HepG2 (cell line): ENCODE measurements around the gene LRRC8D. TPM values are rescaled to one million over a fixed set of nuclear protein-coding genes. Genes with fewer than 3 reads are reported as not detected.

Experiments used
- ATAC-seq: fragments of 200-7000 bp; cut with Tn5 transposase; 3 replicates; pipeline ENCODE4 v1.9.1; 2020; ENCODE audit warnings: mild to moderate bottlenecking, moderate library complexity
- BruUV-seq: library from RNA; stranded (reverse); fragments of 400-500 nt; replicated peaks from 2 replicates; lab custom pipeline; 2021; lab: Mats Ljungman, UMichigan
- CTCF ChIA-PET: fragments of 300-600 bp; formaldehyde crosslinking; extraction: SDS; loops from one replicate; lab custom pipeline; 2021; ENCODE audit warnings: low total read pairs, inconsistent platforms, low intra/inter-chr PET ratio; lab: Yijun Ruan, JAX
- POLR2A ChIA-PET: fragments of 350-600 bp; sonication (Branson Sonifier 250); formaldehyde crosslinking; loops from one replicate; lab custom pipeline; 2020; ENCODE audit warnings: antibody characterized with exemption, inconsistent platforms; lab: Yijun Ruan, JAX
- DNase-seq: peaks from one replicate; pipeline ENCODE4 v3.0.0-alpha.2; 2015; ENCODE audit warnings: low spot score
- FAIRE-seq: peaks from 3 replicates; lab custom pipeline; 2011; peaks lifted over from hg19 to GRCh38; lab: Jason Lieb, UNC
- H2AFZ ChIP-seq: one replicate; pipeline ENCODE4 v1.6.1; 2011; ENCODE audit warnings: low read length, inconsistent platforms
- H3K27ac ChIP-seq: fragments of 300-600 bp; 3 replicates; pipeline ENCODE4 v1.8.0; 2011; ENCODE audit warnings: mixed run types, mild to moderate bottlenecking, mixed read lengths, low read length, inconsistent platforms; ENCODE audit not compliant: insufficient read depth; ENCODE audit errors: extremely low read length
- H3K27me3 ChIP-seq, 2 experiments: fragments of 200-600 bp in 1 of 2; 2 replicates in 1 of 2; 3 replicates in 1 of 2; pipeline versions ENCODE4 v1.6.0 to v1.8.0; 2011; ENCODE audit warnings: low read length in 2 of 2, mild to moderate bottlenecking in 2 of 2, moderate library complexity in 2 of 2, inconsistent platforms in 1 of 2; ENCODE audit not compliant: insufficient read depth in 2 of 2, control insufficient read depth in 1 of 2
- H3K36me3 ChIP-seq, 2 experiments: fragments of 200-600 bp in 1 of 2; replicated peaks in 1 of 2; 2 replicates in 1 of 2; 3 replicates in 1 of 2; pipeline versions ENCODE4 v1.5.1 to v1.8.0; 2011; ENCODE audit warnings: low read length in 2 of 2, inconsistent platforms in 1 of 2; ENCODE audit not compliant: insufficient read depth in 2 of 2, control insufficient read depth in 1 of 2
- H3K4me1 ChIP-seq: 2 replicates; pipeline ENCODE4 v1.5.1; 2012; ENCODE audit warnings: low read length, inconsistent platforms; ENCODE audit not compliant: insufficient read depth
- H3K4me2 ChIP-seq: 2 replicates; pipeline ENCODE4 v1.6.0; 2011; ENCODE audit warnings: low read depth, low read length, inconsistent platforms
- H3K4me3 ChIP-seq, 3 experiments: fragments of 200-600 bp in 1 of 3; sonication (generic), shearing (Covaris generic) in 1 of 3; replicated peaks in 1 of 3; 2 replicates each; pipeline ENCODE4 v1.5.1; 2011 to 2016; ENCODE audit warnings: low read length in 3 of 3, inconsistent platforms in 2 of 3, low read depth in 2 of 3, mild to moderate bottlenecking in 2 of 3, control low read depth in 1 of 3, mixed read lengths in 1 of 3; ENCODE audit not compliant: insufficient read depth in 1 of 3
- H3K79me2 ChIP-seq: one replicate; pipeline ENCODE4 v1.6.1; 2011; ENCODE audit warnings: low read length, inconsistent platforms; ENCODE audit not compliant: insufficient read depth
- H3K9ac ChIP-seq: 2 replicates; pipeline ENCODE4 v1.6.0; 2011; ENCODE audit warnings: mild to moderate bottlenecking, low read depth, low read length, inconsistent platforms; ENCODE audit not compliant: insufficient read depth
- H3K9me3 ChIP-seq: 2 replicates; pipeline ENCODE4 v1.5.1; 2012; ENCODE audit warnings: mild to moderate bottlenecking, low read length
- H4K20me1 ChIP-seq: 2 replicates; pipeline ENCODE4 v1.6.0; 2011; ENCODE audit warnings: inconsistent platforms, mild to moderate bottlenecking, low read length, moderate library complexity; ENCODE audit not compliant: insufficient read depth
- ARNT ChIP-seq: fragments of 450-650 bp; IDR thresholded peaks from 2 replicates; pipeline ENCODE4 v1.6.1; 2017
- ATAD3A ChIP-seq: sonication (generic); formaldehyde crosslinking; IDR thresholded peaks from 2 replicates; pipeline ENCODE4 v1.4.0; 2020; ENCODE audit warnings: missing genetic modification reagents
- GABPA ChIP-seq, 2 experiments: IDR thresholded peaks; 2 replicates each; pipeline ENCODE4 v1.6.1; 2011 to 2016; ENCODE audit warnings: low read depth in 2 of 2, low read length in 1 of 2, missing biosample characterization in 1 of 2, missing genetic modification characterization in 1 of 2
- HNF4G ChIP-seq, 2 experiments: sonication (generic) in 1 of 2; formaldehyde crosslinking in 1 of 2; IDR thresholded peaks; 2 replicates each; pipeline versions ENCODE4 v1.4.0 to v1.6.1; 2011 to 2020; ENCODE audit warnings: borderline replicate concordance in 2 of 2, low read depth in 2 of 2, mild to moderate bottlenecking in 2 of 2, low read length in 1 of 2, missing genetic modification reagents in 1 of 2, moderate library complexity in 1 of 2
- NRL ChIP-seq: sonication (generic); formaldehyde crosslinking; IDR thresholded peaks from 2 replicates; pipeline ENCODE4 v1.5.0; 2020; ENCODE audit warnings: missing genetic modification reagents, mild to moderate bottlenecking, moderate library complexity, borderline replicate concordance
- ZFY ChIP-seq: sonication (generic); formaldehyde crosslinking; IDR thresholded peaks from 2 replicates; pipeline ENCODE4 v1.4.0; 2020; ENCODE audit warnings: missing genetic modification reagents
- ZNF230 ChIP-seq: sonication (generic); formaldehyde crosslinking; IDR thresholded peaks from 2 replicates; pipeline ENCODE4 v1.4.0; 2020; ENCODE audit warnings: mild to moderate bottlenecking, missing genetic modification reagents
- ZNF567 ChIP-seq: sonication (generic); formaldehyde crosslinking; IDR thresholded peaks from 2 replicates; pipeline ENCODE4 v1.8.1; 2023; ENCODE audit warnings: mild to moderate bottlenecking, missing genetic modification reagents, borderline replicate concordance
- ZNF7 ChIP-seq: IDR thresholded peaks from 2 replicates; pipeline ENCODE4 v1.6.1; 2016; ENCODE audit warnings: missing biosample characterization, missing genetic modification reagents
- ZNF879 ChIP-seq: sonication (generic); formaldehyde crosslinking; IDR thresholded peaks from 2 replicates; pipeline ENCODE4 v1.8.1; 2023; ENCODE audit warnings: missing genetic modification reagents
- WGBS: methylation state at CpG from one replicate; pipeline ENCODE4 v1.1.6; 2017; ENCODE audit warnings: low lambda C conversion rate; 5-methylcytosine and 5-hydroxymethylcytosine counted together
- in situ Hi-C: cut with HindIII; loops from 2 replicates; pipeline ENCODE4 v1.10.0; 2017; ENCODE audit warnings: low pct_unique_long_range_greater_than_20kb; ENCODE audit not compliant: extremely low pct_ligation_motif_present
- intact Hi-C: fragments of 100-400 bp; cut with micrococcal nuclease; formaldehyde crosslinking; loops from one replicate; pipeline ENCODE4 v1.10.0; 2022; ENCODE audit not compliant: unreplicated experiment
- polyA plus RNA-seq, 8 experiments: library from polyadenylated mRNA; depleted of rRNA in 3 of 8; stranded (reverse) in 7 of 8; unstranded in 1 of 8; fragments of >200 nt; fragmentation: Illumina TruSeq in 4 of 8; extraction: Trizol in 4 of 8; gene quantifications; 2 replicates each; pipeline versions ENCODE4 v1.2.1 to v1.2.3, GENCODE V29; 2011 to 2016; ENCODE audit warnings: low read depth in 4 of 8, missing spikeins in 1 of 8, mixed read lengths in 1 of 8; ENCODE audit not compliant: insufficient read depth in 1 of 8
- total RNA-seq, 5 experiments: library from RNA; depleted of rRNA; stranded (reverse); fragments of >200 nt; fragmentation: Illumina TruSeq; extraction: Trizol; gene quantifications; 2 replicates each; pipeline ENCODE4 v1.2.3, GENCODE V29; 2016; ENCODE audit warnings: low read depth in 1 of 5

Gene LRRC8D
- total and polyA plus RNA-seq, 2 of the 13 experiments (the other 11 are each of a cell fraction or from before 2014, with no cell fraction given), result 29.9 to 45.5 TPM

- Histone ChIP-seq H2AFZ (no peak overlapping the region), H3K4me1 (peaks cover 42% of the 10 kb centered on the region), H3K36me3 (peaks cover 10 to 49% of the 10 kb centered on the region in 2 experiments), H3K9ac (no peak overlapping the region), H3K27ac (no peak overlapping the region), H4K20me1 (no peaks in the 10 kb centered on the region; the same call in 1 of the 2 replicates), H3K4me3 (no peak overlapping the region), H3K27me3 (no peaks in the 10 kb centered on the region), H3K9me3 (no peaks in the 10 kb centered on the region), H3K4me2 (no peak overlapping the region), H3K79me2 (peaks cover 8% of the 10 kb centered on the region)
- BruUV-seq, result no TSS peak
- FAIRE-seq (no peak), DNase-seq (no peak), ATAC-seq (no peak)
- 97% methylated on average over 4 of the region's 4 CpGs for WGBS
- CTCF ChIA-PET, result no interaction called here
- POLR2A ChIA-PET, result no interaction called here
- intact Hi-C loops, result no loop called here
- TF ChIP-seq NRL (CRISPR knock-in tag) (no peak), ZNF230 (CRISPR knock-in tag) (no peak), ATAD3A (CRISPR knock-in tag) (no peak), ZNF7 (CRISPR knock-in tag) (no peak)
- in situ Hi-C loops, result no loop called here
Measured at GRCh38 chr1:89931964-89932363, 111.1 kb downstream of the LRRC8D start.

- peaks cover 45% of the 10 kb centered on the region for H3K4me1 ChIP-seq
- CTCF ChIA-PET, result no interaction called here
- H3K9ac ChIP-seq, result no peak overlapping the region
- no peaks in the 10 kb centered on the region for H3K27me3 ChIP-seq
- H3K4me3 ChIP-seq, result no peak overlapping the region
- TF ChIP-seq HNF4G (IDR thresholded peaks at IDR 0.05; ENCODE audit: borderline replicate concordance, low read depth, low read length), result no peak
- TF ChIP-seq HNF4G (CRISPR knock-in tag; IDR thresholded peaks at IDR 0.05; ENCODE audit: borderline replicate concordance, low read depth), result no peak
- no peak for TF ChIP-seq ZFY
- no peak for TF ChIP-seq ARNT
- no peak for TF ChIP-seq ZNF567 (CRISPR knock-in tag)
- no peak for TF ChIP-seq ZNF879 (CRISPR knock-in tag)
- TF ChIP-seq GABPA (IDR thresholded peaks at IDR 0.05; ENCODE audit: low read depth, low read length), result no peak
- TF ChIP-seq GABPA (CRISPR knock-in tag; IDR thresholded peaks at IDR 0.05; ENCODE audit: low read depth), result no peak
- in situ Hi-C loops (no loop called here), intact Hi-C loops (no loop called here)
- H3K4me2 ChIP-seq, result no peak overlapping the region
- FAIRE-seq (no peak), DNase-seq (no peak), ATAC-seq (no peak)
- WGBS, result 96% methylated on average over 6 of the region's 6 CpGs
- peaks cover 10 to 49% of the 10 kb centered on the region in 2 experiments for H3K36me3 ChIP-seq
- POLR2A ChIA-PET, result no interaction called here
- peaks cover 8% of the 10 kb centered on the region for H3K79me2 ChIP-seq
- H4K20me1 ChIP-seq, result no peaks in the 10 kb centered on the region; the same call in 1 of the 2 replicates
- no peak overlapping the region for H2AFZ ChIP-seq
- no peak overlapping the region for H3K27ac ChIP-seq
- BruUV-seq, result no TSS peak
- no peaks in the 10 kb centered on the region for H3K9me3 ChIP-seq
Measured at GRCh38 chr1:89932598-89933364, 111.9 kb downstream of the LRRC8D start.
